ENCODE measurements around the gene RABEP2. TPM values are rescaled to one million over a fixed set of nuclear protein-coding genes. Genes with fewer than 3 reads are reported as not detected.
A peak's percentile ranks its signal among the peaks of the same experiment; 100 is the strongest.
"Not testable (repeated sequence)": the region's sequence is repeated elsewhere in the genome, so short reads cannot be mapped to it uniquely, and the experiment has no call there.

The RABEP2 gene
- total and polyA plus RNA-seq, 5 experiments from 2014 or later = 2.8 to 35.7 (median 6.5) TPM

- Mint-ChIP-seq H3K9me3 (no peaks in the 10 kb centered on the region), H3K4me1 (peaks cover 15 to 36% (median 31%) of the 10 kb centered on the region in 4 donors), H3K36me3 (peaks cover 0 to 29% (median 0%) of the 10 kb centered on the region in 3 donors), H3K27ac (peak within 1 kb of the TSS; percentile 90 to 99 (median 94)), H3K4me3 (peak within 1 kb of the TSS; percentile 87 to 100 (median 96)), H3K27me3 (no peaks in the 10 kb centered on the region)
- POLR2A ChIA-PET = interaction anchor here (0.6 to 2.3 kb wide), 11 partner anchors 10 to 128 kb away, joined by 3 to 20 read pairs (median 5); partner anchors contain the start of genes ATXN2L, LAT, RABEP2 and SPNS1
- ATAC-seq (peak; percentile 95 to 96), DNase-seq (peak; percentile 97 to 100 (median 99))
Observed at GRCh38 chr16:28950648-28951409, 25.8 kb upstream of the RABEP2 start, which contains the start of gene NFATC2IP. TSS of gene NFATC2IP (plus strand) at chr16:28950937. CDS start at chr16:28951012, 75 bp downstream.

GRCh38 chr16:28946681-28947080 lies 21.6 kb upstream of the RABEP2 start:
- Mint-ChIP-seq H3K27me3 (no peaks in the 10 kb centered on the region), H3K4me1 (peaks cover 16 to 26% (median 20%) of the 10 kb centered on the region in 4 donors), H3K4me3 (no peak overlapping the region), H3K36me3 (peaks cover 0 to 3% (median 0%) of the 10 kb centered on the region in 3 donors), H3K9me3 (no peaks in the 10 kb centered on the region), H3K27ac (no peak overlapping the region)
- ATAC-seq = no peak
- DNase-seq = no peak
- POLR2A ChIA-PET = interaction anchor here (1.8 kb wide), 1 partner anchor 22 kb away, joined by 5 read pairs; the partner anchor contains the start of gene RABEP2

- ATAC-seq = no peak
- Mint-ChIP-seq H3K27me3 (no peaks in the 10 kb centered on the region), H3K4me1 (peaks cover 9 to 14% (median 12%) of the 10 kb centered on the region in 4 donors), H3K4me3 (no peak overlapping the region), H3K9me3 (no peaks in the 10 kb centered on the region), H3K27ac (no peak overlapping the region), H3K36me3 (no peaks in the 10 kb centered on the region)
- no peak for DNase-seq
- POLR2A ChIA-PET = interaction anchor here (1.1 to 2.7 kb wide), 4 partner anchors 10 to 121 kb away, joined by 3 to 17 read pairs (median 6); partner anchors contain the start of genes ATXN2L, CD19 and RABEP2
Observed at GRCh38 chr16:28943281-28943680, 18.2 kb upstream of the RABEP2 start.

- not testable (repeated sequence) for ATAC-seq, H3K36me3 Mint-ChIP-seq, H3K27me3 Mint-ChIP-seq, H3K4me3 Mint-ChIP-seq, H3K9me3 Mint-ChIP-seq, H3K27ac Mint-ChIP-seq, DNase-seq
- POLR2A ChIA-PET = interaction anchor here (0.6 kb wide), 1 partner anchor 10 kb away, joined by 4 read pairs; no protein-coding TSS in a partner anchor
- peaks cover 12 to 23% (median 22%) of the 10 kb centered on the region in 4 donors for H3K4me1 Mint-ChIP-seq
Observed at GRCh38 chr16:28939825-28940224, 14.8 kb upstream of the RABEP2 start.

- no peak for DNase-seq
- H3K27ac Mint-ChIP-seq = peak overlapping the region in 2 of 10 donors; percentile 7 to 60
- no peak for ATAC-seq
- no peaks in the 10 kb centered on the region for H3K9me3 Mint-ChIP-seq
- peaks cover 16 to 27% (median 23%) of the 10 kb centered on the region in 4 donors for H3K4me1 Mint-ChIP-seq
- no peaks in the 10 kb centered on the region for H3K36me3 Mint-ChIP-seq
- POLR2A ChIA-PET = interaction anchor here (0.7 kb wide), 1 partner anchor 39 kb away, joined by 4 read pairs; no protein-coding TSS in a partner anchor
- H3K4me3 Mint-ChIP-seq = peak overlapping the region in 1 of 10 donors; percentile 0
- H3K27me3 Mint-ChIP-seq = no peaks in the 10 kb centered on the region
Observed at GRCh38 chr16:28938721-28939120, 13.7 kb upstream of the RABEP2 start.

GRCh38 chr16:28937222-28937876 lies 12.3 kb upstream of the RABEP2 start:
- Mint-ChIP-seq H3K4me1 (peaks cover 17 to 33% (median 22%) of the 10 kb centered on the region in 4 donors), H3K9me3 (no peaks in the 10 kb centered on the region), H3K27ac (peak overlapping the region in 2 of 10 donors; percentile 15 to 61), H3K36me3 (no peaks in the 10 kb centered on the region), H3K27me3 (no peaks in the 10 kb centered on the region), H3K4me3 (no peak overlapping the region)
- no peak for DNase-seq
- POLR2A ChIA-PET = interaction anchor here (0.9 to 1.2 kb wide), 2 partner anchors 9 to 12 kb away, joined by 5 to 6 read pairs; partner anchors contain the start of gene RABEP2
- ATAC-seq = no peak

- no peak for DNase-seq
- ATAC-seq = no peak
- peak overlapping the region; percentile 61 to 88 (median 79) for H3K27ac Mint-ChIP-seq
- peak overlapping the region; percentile 69 to 90 (median 75) for H3K4me3 Mint-ChIP-seq
- POLR2A ChIA-PET = interaction anchor here (0.7 to 1.3 kb wide), 2 partner anchors 11 to 14 kb away, joined by 3 read pairs; partner anchors contain the start of gene NFATC2IP
- peaks cover 17 to 36% (median 23%) of the 10 kb centered on the region in 4 donors for H3K4me1 Mint-ChIP-seq
- H3K27me3 Mint-ChIP-seq = no peaks in the 10 kb centered on the region
- H3K9me3 Mint-ChIP-seq = no peaks in the 10 kb centered on the region
- H3K36me3 Mint-ChIP-seq = no peaks in the 10 kb centered on the region
Observed at GRCh38 chr16:28936784-28937155, 11.7 kb upstream of the RABEP2 start.

GRCh38 chr16:28935924-28936783 lies 11.1 kb upstream of the RABEP2 start:
- Mint-ChIP-seq H3K4me1 (peaks cover 17 to 42% (median 24%) of the 10 kb centered on the region in 4 donors), H3K9me3 (no peaks in the 10 kb centered on the region), H3K4me3 (peak overlapping the region; percentile 69 to 90 (median 75)), H3K27ac (peak overlapping the region; percentile 61 to 88 (median 79)), H3K36me3 (no peaks in the 10 kb centered on the region), H3K27me3 (no peaks in the 10 kb centered on the region)
- ATAC-seq = peak; percentile 99 to 100
- DNase-seq = peak; percentile 72 to 88 (median 82)
- POLR2A ChIA-PET = interaction anchor here (0.6 to 1.3 kb wide), 3 partner anchors 9 to 14 kb away, joined by 3 to 4 read pairs (median 3); partner anchors contain the start of gene NFATC2IP

GRCh38 chr16:28935346-28935745 lies 10.3 kb upstream of the RABEP2 start:
- Mint-ChIP-seq H3K9me3 (no peaks in the 10 kb centered on the region), H3K4me3 (peak overlapping the region in 3 of 10 donors; percentile 2 to 36 (median 18)), H3K27ac (peak overlapping the region in 4 of 10 donors; percentile 45 to 72 (median 58)), H3K36me3 (no peaks in the 10 kb centered on the region), H3K4me1 (peaks cover 23 to 51% (median 32%) of the 10 kb centered on the region in 4 donors), H3K27me3 (no peaks in the 10 kb centered on the region)
- POLR2A ChIA-PET = interaction anchor here (0.6 kb wide), 1 partner anchor 8 kb away, joined by 4 read pairs; no protein-coding TSS in a partner anchor
- no peak for ATAC-seq
- DNase-seq = no peak

- no peak for DNase-seq
- Mint-ChIP-seq H3K4me3 (peak overlapping the region in 1 of 10 donors; percentile 82), H3K4me1 (peaks cover 21 to 56% (median 33%) of the 10 kb centered on the region in 4 donors), H3K27me3 (no peaks in the 10 kb centered on the region), H3K27ac (peak overlapping the region in 2 of 10 donors; percentile 75 to 83), H3K36me3 (no peaks in the 10 kb centered on the region), H3K9me3 (no peaks in the 10 kb centered on the region)
- ATAC-seq = no peak
- POLR2A ChIA-PET = interaction anchor here (0.6 to 2.3 kb wide), 3 partner anchors 10 to 443 kb away, joined by 3 to 8 read pairs (median 8); no protein-coding TSS in a partner anchor
Observed at GRCh38 chr16:28933171-28933570, 8.1 kb upstream of the RABEP2 start.

GRCh38 chr16:28932339-28933141 lies 7.5 kb upstream of the RABEP2 start:
- ATAC-seq (no peak), DNase-seq (no peak)
- Mint-ChIP-seq H3K27ac (peak overlapping the region in 7 of 10 donors; percentile 8 to 93 (median 75)), H3K36me3 (no peaks in the 10 kb centered on the region), H3K4me3 (peak overlapping the region in 3 of 10 donors; percentile 41 to 82 (median 48)), H3K27me3 (no peaks in the 10 kb centered on the region), H3K9me3 (no peaks in the 10 kb centered on the region), H3K4me1 (peaks cover 21 to 58% (median 32%) of the 10 kb centered on the region in 4 donors)
- POLR2A ChIA-PET = interaction anchor here (1.3 to 2.3 kb wide), 3 partner anchors 9 to 13 kb away, joined by 3 to 8 read pairs (median 8); no protein-coding TSS in a partner anchor

Measured in naive thymus-derived CD8-positive, alpha-beta T cell (primary cell).